ENCODE measurements around the gene PGM5.
"Not testable (repeated sequence)": the region's sequence is repeated elsewhere in the genome, so short reads cannot be mapped to it uniquely, and the experiment has no call there.

DNA sequence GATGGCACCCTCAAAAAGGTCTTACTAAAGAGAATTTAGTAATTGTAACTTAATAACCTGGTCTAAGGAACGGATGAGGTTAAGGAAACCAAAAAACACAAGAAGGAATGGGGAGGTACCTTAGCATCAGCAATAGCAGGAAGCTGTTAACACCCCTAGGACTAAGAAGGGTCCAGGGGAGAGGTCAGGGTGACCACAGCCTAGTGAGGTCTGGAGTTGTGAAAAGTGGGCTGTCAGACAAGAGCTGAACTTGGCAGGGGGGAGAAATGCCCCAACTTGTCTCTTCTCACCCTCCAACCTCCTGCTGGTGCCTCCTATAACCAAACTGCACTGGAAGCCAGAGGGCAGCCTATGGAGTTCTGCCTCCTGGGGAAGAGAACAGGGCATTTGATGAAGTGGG is 41.9 kb downstream of the PGM5 start:
- not testable (repeated sequence) for TF ChIP-seq POLR2A (IDR thresholded peaks at IDR 0.05)
- TF ChIP-seq, protein P1, sequence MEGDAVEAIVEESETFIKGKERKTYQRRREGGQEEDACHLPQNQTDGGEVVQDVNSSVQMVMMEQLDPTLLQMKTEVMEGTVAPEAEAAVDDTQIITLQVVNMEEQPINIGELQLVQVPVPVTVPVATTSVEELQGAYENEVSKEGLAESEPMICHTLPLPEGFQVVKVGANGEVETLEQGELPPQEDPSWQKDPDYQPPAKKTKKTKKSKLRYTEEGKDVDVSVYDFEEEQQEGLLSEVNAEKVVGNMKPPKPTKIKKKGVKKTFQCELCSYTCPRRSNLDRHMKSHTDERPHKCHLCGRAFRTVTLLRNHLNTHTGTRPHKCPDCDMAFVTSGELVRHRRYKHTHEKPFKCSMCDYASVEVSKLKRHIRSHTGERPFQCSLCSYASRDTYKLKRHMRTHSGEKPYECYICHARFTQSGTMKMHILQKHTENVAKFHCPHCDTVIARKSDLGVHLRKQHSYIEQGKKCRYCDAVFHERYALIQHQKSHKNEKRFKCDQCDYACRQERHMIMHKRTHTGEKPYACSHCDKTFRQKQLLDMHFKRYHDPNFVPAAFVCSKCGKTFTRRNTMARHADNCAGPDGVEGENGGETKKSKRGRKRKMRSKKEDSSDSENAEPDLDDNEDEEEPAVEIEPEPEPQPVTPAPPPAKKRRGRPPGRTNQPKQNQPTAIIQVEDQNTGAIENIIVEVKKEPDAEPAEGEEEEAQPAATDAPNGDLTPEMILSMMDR (IDR thresholded peaks at IDR 0.05), result not testable (repeated sequence)
